Astrocyte of the cerebellum (primary cell): ENCODE results near the gene PSEN2.

Source experiments
- DNase-seq: peaks from one replicate; pipeline ENCODE4 v3.0.0-alpha.2; 2011; ENCODE audit warnings: low read depth
- H3K4me3 ChIP-seq: 2 replicates; pipeline ENCODE4 v1.5.1; 2011; ENCODE audit warnings: mild to moderate bottlenecking, low read depth, low read length, moderate library complexity
- in situ Hi-C: cut with HindIII; loops from 2 replicates; pipeline ENCODE4 v1.10.0; 2017; ENCODE audit warnings: low sequenced_read_pairs
- TF ChIP-seq, protein P1 (sequence below): IDR thresholded peaks from 2 replicates; pipeline ENCODE4 v1.5.1; 2012; ENCODE audit warnings: low read length, low read depth, moderate library complexity, mild to moderate bottlenecking; ENCODE audit errors: missing control alignments

The PSEN2 gene

DNA sequence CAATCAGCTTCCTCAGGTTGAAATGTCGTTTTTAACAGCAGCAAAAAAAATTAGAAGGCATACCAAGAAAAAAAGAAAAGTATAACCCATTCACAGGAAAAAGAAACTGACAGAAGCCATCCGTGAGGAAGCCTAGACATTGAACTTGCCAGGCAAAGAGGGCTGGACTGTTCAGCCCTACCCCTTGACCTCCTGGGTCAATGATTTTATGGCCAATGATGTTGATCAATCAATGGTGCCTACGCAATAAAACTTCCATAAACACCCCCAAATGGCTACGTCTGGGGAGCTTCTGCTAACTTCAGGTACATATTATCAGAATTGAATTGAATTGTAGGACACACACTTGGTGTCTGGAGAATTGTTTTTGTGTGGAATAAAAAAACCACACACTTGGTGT is 4.8 kb upstream of the PSEN2 start:
- DNase-seq: no peak
- H3K4me3 ChIP-seq: no peak overlapping the region
- TF ChIP-seq, protein P1, sequence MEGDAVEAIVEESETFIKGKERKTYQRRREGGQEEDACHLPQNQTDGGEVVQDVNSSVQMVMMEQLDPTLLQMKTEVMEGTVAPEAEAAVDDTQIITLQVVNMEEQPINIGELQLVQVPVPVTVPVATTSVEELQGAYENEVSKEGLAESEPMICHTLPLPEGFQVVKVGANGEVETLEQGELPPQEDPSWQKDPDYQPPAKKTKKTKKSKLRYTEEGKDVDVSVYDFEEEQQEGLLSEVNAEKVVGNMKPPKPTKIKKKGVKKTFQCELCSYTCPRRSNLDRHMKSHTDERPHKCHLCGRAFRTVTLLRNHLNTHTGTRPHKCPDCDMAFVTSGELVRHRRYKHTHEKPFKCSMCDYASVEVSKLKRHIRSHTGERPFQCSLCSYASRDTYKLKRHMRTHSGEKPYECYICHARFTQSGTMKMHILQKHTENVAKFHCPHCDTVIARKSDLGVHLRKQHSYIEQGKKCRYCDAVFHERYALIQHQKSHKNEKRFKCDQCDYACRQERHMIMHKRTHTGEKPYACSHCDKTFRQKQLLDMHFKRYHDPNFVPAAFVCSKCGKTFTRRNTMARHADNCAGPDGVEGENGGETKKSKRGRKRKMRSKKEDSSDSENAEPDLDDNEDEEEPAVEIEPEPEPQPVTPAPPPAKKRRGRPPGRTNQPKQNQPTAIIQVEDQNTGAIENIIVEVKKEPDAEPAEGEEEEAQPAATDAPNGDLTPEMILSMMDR: no peak
- in situ Hi-C loops: no loop called here

DNA sequence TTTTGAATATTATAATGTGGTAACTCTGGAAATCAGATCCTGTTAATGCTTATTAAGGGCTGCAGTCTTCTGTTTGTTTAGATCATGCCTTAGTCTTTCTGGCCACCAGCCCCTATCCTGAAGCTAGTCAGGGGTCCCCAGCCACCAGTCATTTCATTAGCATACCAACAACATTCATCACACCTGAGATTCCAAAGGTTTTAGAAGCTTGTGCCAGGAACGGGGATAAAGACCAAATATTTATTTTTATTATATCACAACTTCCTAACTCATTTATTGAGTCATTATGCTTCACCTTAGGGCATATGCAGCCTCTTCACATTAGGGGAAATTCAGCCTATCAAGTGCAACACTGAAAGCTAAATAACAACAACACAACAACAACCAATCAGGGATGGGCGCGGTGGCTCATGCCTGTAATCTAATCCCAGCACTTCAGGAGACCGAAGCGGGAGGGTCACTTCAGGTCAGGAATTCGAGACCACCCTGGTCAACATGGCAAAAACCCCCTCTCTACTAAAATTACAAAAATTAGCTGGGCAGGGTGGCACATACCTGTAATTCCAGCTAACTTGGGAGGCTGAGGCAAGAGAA is 2.9 kb upstream of the PSEN2 start:
- in situ Hi-C loops: no loop called here
- H3K4me3 ChIP-seq: no peak overlapping the region
- no peak for DNase-seq
- TF ChIP-seq, protein P1: no peak

DNA sequence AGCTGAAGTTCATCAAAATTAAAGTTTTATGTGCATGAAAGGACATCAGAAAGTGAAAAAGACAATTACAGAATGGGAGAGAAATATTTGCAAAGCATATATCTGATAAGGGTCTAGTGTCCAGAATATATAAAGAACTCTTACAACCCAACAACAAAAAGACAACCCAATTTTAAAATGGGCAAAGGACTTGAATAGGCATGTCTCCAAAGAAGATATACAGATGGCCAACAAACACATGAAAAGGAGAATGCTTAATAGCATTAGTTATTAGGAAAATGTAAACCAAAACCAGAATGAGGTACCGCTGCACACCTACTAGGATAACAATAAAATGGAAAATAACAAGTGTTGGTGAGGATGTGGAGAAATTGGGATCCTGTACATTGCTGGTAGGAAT is 1.7 kb upstream of the PSEN2 start:
- TF ChIP-seq, protein P1: no peak
- no peak for DNase-seq
- H3K4me3 ChIP-seq: no peak overlapping the region
- in situ Hi-C loops: no loop called here

DNA sequence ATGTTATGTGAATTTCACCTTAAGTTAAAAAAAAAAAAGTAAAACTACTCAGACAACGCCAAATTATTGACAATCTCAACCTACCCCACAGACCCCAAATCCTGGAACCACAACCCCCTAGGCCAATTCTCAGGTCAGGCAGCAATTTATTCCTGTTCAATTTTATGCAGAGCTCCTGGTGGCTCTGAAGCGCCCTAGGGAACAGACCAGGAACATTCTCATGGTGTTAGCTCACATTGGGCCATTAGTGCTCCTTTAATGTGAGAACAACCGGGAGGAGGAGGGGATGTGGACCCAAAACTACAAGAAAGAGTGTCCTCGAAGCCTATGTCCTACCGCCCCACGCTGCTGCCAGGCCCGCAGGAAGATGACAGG is 403 bp upstream of the PSEN2 start:
- TF ChIP-seq, protein P1: no peak
- peak overlapping the region; percentile 62 for H3K4me3 ChIP-seq
- DNase-seq: no peak
- in situ Hi-C loops: no loop called here

DNA sequence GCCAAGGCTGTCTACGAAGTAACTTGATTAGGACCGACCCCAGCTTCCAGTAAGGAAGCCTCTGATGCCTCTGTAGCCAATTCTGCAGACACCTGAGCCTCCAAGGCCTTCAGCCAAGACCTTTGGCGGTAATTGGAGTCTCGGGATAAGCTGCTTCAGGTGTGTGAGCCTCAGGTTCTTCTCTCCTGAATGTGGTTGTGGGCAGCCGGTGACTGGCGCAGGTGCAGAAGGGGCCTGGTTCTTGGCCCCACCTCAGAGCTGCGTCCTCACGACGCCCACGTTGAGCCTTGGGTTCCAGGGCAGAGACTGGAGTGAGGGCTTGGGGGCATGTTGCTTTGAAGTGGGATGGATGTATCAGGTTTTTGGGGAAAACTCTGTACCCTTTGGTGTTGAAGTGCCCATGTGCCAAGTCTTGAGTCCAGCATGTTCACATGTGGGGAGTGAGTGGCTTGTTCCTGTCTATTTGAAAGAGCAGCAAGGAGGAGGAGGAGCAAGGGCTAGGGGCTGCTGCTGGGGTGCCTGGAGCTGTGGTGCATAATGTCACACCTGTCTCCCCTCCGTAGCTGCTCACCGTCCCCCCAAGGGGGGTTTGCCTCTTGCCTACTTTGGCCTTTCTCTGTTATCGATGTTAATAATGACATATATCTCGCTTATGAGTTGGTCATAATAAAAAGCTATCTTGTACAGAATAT is 1.4 kb downstream of the PSEN2 start:
- TF ChIP-seq, protein P1: no peak
- in situ Hi-C loops: no loop called here
- no peak for DNase-seq
- no peak overlapping the region for H3K4me3 ChIP-seq

DNA sequence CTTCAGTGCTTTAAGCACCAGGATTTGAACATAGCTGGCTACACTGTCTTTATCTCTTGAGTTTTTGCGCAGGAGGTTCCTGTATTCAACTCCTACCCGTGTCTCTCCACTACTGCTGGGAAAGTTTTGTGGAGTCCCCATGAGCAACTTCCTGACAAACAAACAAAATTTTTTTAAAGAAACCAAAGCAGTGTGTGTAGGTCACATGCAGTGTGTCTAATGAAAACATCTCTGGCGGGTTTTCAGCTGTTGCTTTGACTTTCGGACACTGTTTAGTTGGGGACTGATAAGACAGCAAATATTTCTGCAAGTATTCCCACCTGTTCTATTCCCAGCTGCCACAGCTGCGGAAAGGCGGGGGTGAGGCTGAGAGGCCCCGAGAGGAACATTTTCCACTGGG is 2.0 kb downstream of the PSEN2 start:
- DNase-seq: no peak
- H3K4me3 ChIP-seq: no peak overlapping the region
- TF ChIP-seq, protein P1: no peak
- in situ Hi-C loops: no loop called here
